Measurements from ENCODE around the gene SLC17A7.

Gene SLC17A7

DNA sequence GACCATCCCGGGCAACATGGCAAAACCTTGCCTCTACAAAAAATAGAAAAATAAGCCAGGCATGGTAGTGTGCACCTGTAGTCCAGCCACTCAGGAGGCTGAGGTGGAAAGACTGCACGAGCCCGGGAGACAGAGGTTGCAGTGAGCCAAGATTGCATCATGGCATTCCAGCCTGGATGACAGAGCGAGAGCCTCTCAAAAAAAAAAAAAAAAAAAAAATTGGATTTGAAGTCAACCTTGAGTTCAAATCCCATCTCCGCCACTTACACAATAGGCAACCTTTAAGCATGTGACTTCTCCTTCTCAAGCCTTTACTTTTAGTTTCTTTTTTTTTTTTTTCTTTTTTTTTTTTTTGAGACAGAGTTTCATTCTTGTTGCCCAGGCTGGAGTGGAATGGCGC lies 41.3 kb downstream of the SLC17A7 start:
- TF ChIP-seq, protein P1, sequence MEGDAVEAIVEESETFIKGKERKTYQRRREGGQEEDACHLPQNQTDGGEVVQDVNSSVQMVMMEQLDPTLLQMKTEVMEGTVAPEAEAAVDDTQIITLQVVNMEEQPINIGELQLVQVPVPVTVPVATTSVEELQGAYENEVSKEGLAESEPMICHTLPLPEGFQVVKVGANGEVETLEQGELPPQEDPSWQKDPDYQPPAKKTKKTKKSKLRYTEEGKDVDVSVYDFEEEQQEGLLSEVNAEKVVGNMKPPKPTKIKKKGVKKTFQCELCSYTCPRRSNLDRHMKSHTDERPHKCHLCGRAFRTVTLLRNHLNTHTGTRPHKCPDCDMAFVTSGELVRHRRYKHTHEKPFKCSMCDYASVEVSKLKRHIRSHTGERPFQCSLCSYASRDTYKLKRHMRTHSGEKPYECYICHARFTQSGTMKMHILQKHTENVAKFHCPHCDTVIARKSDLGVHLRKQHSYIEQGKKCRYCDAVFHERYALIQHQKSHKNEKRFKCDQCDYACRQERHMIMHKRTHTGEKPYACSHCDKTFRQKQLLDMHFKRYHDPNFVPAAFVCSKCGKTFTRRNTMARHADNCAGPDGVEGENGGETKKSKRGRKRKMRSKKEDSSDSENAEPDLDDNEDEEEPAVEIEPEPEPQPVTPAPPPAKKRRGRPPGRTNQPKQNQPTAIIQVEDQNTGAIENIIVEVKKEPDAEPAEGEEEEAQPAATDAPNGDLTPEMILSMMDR (IDR thresholded peaks at IDR 0.05; ENCODE audit: insufficient read depth, low read length, poor library complexity, severe bottlenecking) = no peak
- no peaks in the 10 kb centered on the region for H3K36me3 ChIP-seq (ENCODE audit: control insufficient read depth, insufficient read depth, low read length)
- no peak for DNase-seq (ENCODE audit: extremely low read depth, insufficient read length)
- no peak overlapping the region for H3K4me3 ChIP-seq (replicated peaks; ENCODE audit: low read depth, low read length)
- H3K27me3 ChIP-seq (replicated peaks; ENCODE audit: control insufficient read depth, insufficient read depth, low read length) = no peaks in the 10 kb centered on the region

DNA sequence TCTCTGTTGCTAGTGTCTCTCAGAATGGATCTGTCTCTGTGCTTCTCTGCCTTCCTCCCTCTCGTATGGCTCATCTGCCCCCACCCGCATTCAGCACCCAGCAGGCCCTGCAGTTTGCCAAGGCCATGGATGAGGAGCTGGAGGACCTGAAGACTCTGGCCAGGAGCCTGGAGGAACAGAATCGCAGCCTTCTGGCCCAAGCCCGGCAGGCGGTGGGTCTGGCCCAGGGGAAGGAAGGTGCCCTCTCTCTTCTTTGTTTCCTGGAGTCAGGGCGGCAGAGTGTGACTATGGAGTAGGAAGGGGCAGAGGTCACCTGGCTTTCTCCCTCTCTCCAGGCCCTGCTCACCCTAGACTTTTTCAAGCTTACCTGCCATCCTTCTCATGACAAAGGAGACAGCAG lies 42.4 kb downstream of the SLC17A7 start:
- DNase-seq (ENCODE audit: extremely low read depth, insufficient read length) = no peak
- TF ChIP-seq, protein P1 (IDR thresholded peaks at IDR 0.05; ENCODE audit: insufficient read depth, low read length, poor library complexity, severe bottlenecking) = no peak

DNA sequence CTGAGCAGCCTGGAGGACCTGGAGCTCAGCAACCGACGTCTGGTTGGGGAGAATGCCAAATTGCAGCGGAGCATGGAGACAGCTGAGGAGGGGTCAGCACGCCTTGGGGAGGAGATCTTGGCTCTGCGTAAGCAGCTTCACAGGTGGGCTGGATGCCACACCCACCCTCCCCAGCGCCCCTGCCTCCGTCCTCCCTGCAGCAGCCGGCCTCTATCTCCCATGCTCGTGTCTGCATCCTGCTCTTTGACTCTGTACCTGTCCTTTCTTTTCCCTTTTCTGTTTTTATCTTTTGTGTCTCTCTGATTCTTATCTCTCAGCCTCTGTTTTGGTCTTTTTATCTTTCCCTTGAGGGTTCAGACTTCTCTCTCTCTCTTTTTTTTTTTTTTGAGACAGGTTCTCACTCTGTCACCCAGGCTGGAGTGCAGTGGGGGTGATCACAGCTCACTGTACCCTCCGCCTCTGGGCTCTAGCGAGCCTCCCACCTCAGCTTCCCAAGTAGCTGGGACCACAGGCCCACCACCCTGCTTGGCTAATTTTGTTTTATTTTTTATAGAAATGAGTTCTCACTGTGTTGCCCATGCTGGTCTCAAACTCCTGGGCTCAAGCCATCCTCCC lies 43.2 kb downstream of the SLC17A7 start:
- Histone ChIP-seq H3K4me3 (replicated peaks; ENCODE audit: low read depth, low read length) (no peak overlapping the region), H3K36me3 (ENCODE audit: control insufficient read depth, insufficient read depth, low read length) (no peaks in the 10 kb centered on the region), H3K27me3 (replicated peaks; ENCODE audit: control insufficient read depth, insufficient read depth, low read length) (no peaks in the 10 kb centered on the region)
- TF ChIP-seq, protein P1 (IDR thresholded peaks at IDR 0.05; ENCODE audit: insufficient read depth, low read length, poor library complexity, severe bottlenecking) = no peak
- no peak for DNase-seq (ENCODE audit: extremely low read depth, insufficient read length)

More for the DNA sequence above, 42.4 kb downstream of the SLC17A7 start:
- Histone ChIP-seq H3K36me3 (ENCODE audit: control insufficient read depth, insufficient read depth, low read length) (no peaks in the 10 kb centered on the region), H3K27me3 (replicated peaks; ENCODE audit: control insufficient read depth, insufficient read depth, low read length) (no peaks in the 10 kb centered on the region), H3K4me3 (replicated peaks; ENCODE audit: low read depth, low read length) (no peak overlapping the region)

DNA sequence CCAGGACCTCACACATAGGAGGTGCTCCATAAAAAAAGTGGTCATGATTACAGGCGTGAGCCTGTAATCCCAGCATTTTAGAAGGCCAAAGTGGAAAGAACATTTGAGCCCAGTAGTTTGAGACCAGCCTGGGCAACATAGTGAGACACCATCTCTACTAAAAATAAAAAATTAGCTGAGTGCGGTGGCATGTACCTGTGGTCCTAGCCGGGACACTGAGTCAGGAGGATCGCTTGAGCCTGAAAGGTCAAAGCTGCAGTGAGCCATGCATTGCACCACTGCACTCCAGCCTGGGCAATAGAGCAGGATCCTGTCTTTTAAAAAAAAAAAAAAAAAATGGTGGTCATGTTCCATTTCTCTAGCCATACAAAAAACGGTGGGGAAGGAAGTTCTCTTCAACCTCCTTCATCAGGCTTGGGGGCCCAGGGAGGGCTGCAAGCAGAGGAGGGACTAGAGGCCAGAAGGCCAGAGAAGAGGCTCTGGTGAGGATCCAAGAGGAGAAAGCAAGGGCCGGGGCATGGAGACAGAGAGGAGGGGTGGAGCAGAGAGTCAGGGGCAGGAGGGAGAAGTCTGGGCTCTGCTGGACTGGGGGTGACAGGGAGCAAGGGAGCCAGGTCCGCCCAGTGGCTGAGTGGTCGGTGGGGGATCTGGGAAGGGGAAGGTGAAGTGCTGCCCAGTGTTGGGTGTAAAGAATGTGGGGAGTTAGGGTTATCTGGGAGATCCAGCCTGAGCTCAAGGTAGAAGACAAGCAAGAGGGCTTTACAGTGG lies 44.4 kb downstream of the SLC17A7 start:
- TF ChIP-seq, protein P1 (IDR thresholded peaks at IDR 0.05; ENCODE audit: insufficient read depth, low read length, poor library complexity, severe bottlenecking) = no peak
- H3K27me3 ChIP-seq (replicated peaks; ENCODE audit: control insufficient read depth, insufficient read depth, low read length) = no peaks in the 10 kb centered on the region
- H3K36me3 ChIP-seq (ENCODE audit: control insufficient read depth, insufficient read depth, low read length) = no peaks in the 10 kb centered on the region
- DNase-seq (ENCODE audit: extremely low read depth, insufficient read length) = no peak
- no peak overlapping the region for H3K4me3 ChIP-seq (replicated peaks; ENCODE audit: low read depth, low read length)

DNA sequence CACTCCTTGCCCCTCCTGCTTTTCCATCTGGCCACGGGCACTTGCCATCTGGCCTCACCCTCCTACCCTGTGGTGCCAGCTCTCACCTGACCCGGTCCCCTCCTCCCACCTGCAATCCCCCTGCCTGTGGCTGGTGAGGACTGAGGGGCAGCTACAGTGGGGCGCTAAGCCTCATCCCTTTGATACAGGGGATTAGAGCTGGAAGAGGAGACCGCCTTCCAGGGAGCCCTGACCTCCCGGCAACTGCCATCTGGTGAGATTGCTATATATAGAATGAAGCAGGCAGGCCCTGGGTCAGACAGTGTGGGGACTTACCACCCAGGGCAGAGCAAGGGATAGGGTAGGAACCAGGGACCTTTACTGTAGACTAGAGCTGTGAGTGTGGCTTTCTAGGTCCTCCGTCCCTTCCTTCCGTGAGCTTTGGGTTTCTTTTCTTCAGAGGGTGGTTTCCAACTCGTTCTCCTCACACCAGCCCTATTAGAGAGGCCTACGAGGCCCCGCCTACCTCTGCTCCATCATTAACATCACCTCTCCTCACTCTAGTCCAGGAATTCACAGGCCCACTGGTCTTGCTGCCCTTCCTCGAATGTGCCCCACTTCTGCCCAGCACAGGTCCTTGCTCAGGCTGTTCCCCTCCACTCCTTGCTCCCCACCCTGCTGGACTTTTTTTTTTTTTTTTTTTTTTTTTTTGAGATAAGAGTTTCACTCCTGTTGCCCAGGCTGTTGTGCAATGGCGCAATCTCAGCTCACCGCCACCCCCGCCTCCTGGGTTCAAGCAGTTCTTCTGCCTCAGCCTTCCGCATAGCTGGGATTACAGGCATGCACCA lies 45.5 kb downstream of the SLC17A7 start:
- TF ChIP-seq, protein P1 (IDR thresholded peaks at IDR 0.05; ENCODE audit: insufficient read depth, low read length, poor library complexity, severe bottlenecking) = no peak
- H3K4me3 ChIP-seq (replicated peaks; ENCODE audit: low read depth, low read length) = no peak overlapping the region
- DNase-seq (ENCODE audit: extremely low read depth, insufficient read length) = no peak
- H3K36me3 ChIP-seq (ENCODE audit: control insufficient read depth, insufficient read depth, low read length) = no peaks in the 10 kb centered on the region
- no peaks in the 10 kb centered on the region for H3K27me3 ChIP-seq (replicated peaks; ENCODE audit: control insufficient read depth, insufficient read depth, low read length)

Data from GM06990 (cell line).